K562 (cell line): ENCODE results near the gene UMAD1. TPM values are rescaled to one million over a fixed set of nuclear protein-coding genes. Genes with fewer than 3 reads are reported as not detected.

ENCODE experiments used
- ATAC-seq: fragments of 200-7000 bp; cut with Tn5 transposase; 3 replicates; pipeline ENCODE4 v1.9.1; 2020; ENCODE audit warnings: moderate library complexity
- BruUV-seq: library from RNA; stranded (reverse); fragments of 400-500 nt; replicated peaks from 2 replicates; lab custom pipeline; 2021; lab: Mats Ljungman, UMichigan
- CTCF ChIA-PET: fragments of 300-600 bp; formaldehyde crosslinking; extraction: SDS; loops from one replicate; lab custom pipeline; 2021; ENCODE audit warnings: low intra/inter-chr PET ratio; lab: Yijun Ruan, JAX
- POLR2A ChIA-PET: fragments of 300-600, 350-650 bp; sonication (Branson Sonifier 250); formaldehyde crosslinking; extraction: SDS; loops from one replicate; lab custom pipeline; 2021; ENCODE audit warnings: antibody characterized with exemption, inconsistent platforms; lab: Yijun Ruan, JAX
- DNase-seq, 4 experiments: peaks; one replicate each; pipeline versions ENCODE4 v3.0.0 to v3.0.0-alpha.2; 2011 to 2018; ENCODE audit warnings: low spot score in 3 of 4, mixed read lengths in 3 of 4; ENCODE audit errors: extremely low read depth in 1 of 4
- FAIRE-seq: peaks from 2 replicates; lab custom pipeline; 2011; peaks lifted over from hg19 to GRCh38; lab: Jason Lieb, UNC
- H2AFZ ChIP-seq: 2 replicates; pipeline ENCODE4 v1.6.0; 2011; ENCODE audit warnings: low read depth, low read length, control low read depth, inconsistent platforms
- H3K27ac ChIP-seq: fragments of 200-600 bp; 3 replicates; pipeline ENCODE4 v1.8.0; 2011; ENCODE audit warnings: low read depth, mild to moderate bottlenecking, control low read depth, inconsistent platforms, low read length, moderate library complexity, mixed read lengths; ENCODE audit errors: extremely low read depth
- H3K27me3 ChIP-seq, 2 experiments: fragments of 300-600 bp in 1 of 2; 2 replicates in 1 of 2; 3 replicates in 1 of 2; pipeline versions ENCODE4 v1.6.0 to v1.8.0; 2011; ENCODE audit warnings: inconsistent platforms in 2 of 2, low read length in 2 of 2, mild to moderate bottlenecking in 1 of 2, mixed read lengths in 1 of 2, moderate library complexity in 1 of 2; ENCODE audit not compliant: control insufficient read depth in 2 of 2, insufficient read depth in 2 of 2
- H3K36me3 ChIP-seq: fragments of 300-600 bp; 3 replicates; pipeline ENCODE4 v1.8.0; 2011; ENCODE audit warnings: mild to moderate bottlenecking, low read length, inconsistent platforms; ENCODE audit not compliant: control insufficient read depth, insufficient read depth
- H3K4me1 ChIP-seq, 2 experiments: fragments of 200-600 bp in 1 of 2; replicated peaks in 1 of 2; 2 replicates in 1 of 2; 3 replicates in 1 of 2; pipeline versions ENCODE4 v1.5.1 to v1.8.0; 2011; ENCODE audit warnings: inconsistent platforms in 2 of 2, low read length in 2 of 2, mild to moderate bottlenecking in 1 of 2, mixed read lengths in 1 of 2, moderate library complexity in 1 of 2; ENCODE audit not compliant: control insufficient read depth in 2 of 2, insufficient read depth in 2 of 2
- H3K4me2 ChIP-seq: 2 replicates; pipeline ENCODE4 v1.6.1; 2011; ENCODE audit warnings: low read length, control low read depth, inconsistent platforms, mixed read lengths; ENCODE audit not compliant: insufficient read depth
- H3K4me3 ChIP-seq: fragments of 200-600 bp; sonication (generic), shearing (Covaris generic); 2 replicates; pipeline ENCODE4 v1.5.1; 2016; ENCODE audit warnings: control low read depth, inconsistent platforms
- H3K79me2 ChIP-seq: fragments of 200-600 bp; 3 replicates; pipeline ENCODE4 v1.8.0; 2011; ENCODE audit warnings: low read length, inconsistent platforms; ENCODE audit not compliant: control insufficient read depth, insufficient read depth
- H3K9ac ChIP-seq, 2 experiments: 2 replicates each; pipeline versions ENCODE4 v1.6.0 to v1.6.1; 2011; ENCODE audit warnings: low read depth in 2 of 2, low read length in 2 of 2, control low read depth in 1 of 2, inconsistent platforms in 1 of 2, mild to moderate bottlenecking in 1 of 2, mixed read lengths in 1 of 2; ENCODE audit not compliant: insufficient read depth in 1 of 2
- H3K9me1 ChIP-seq: one replicate; pipeline ENCODE4 v1.6.0; 2011; ENCODE audit warnings: inconsistent platforms, mild to moderate bottlenecking, low read length, moderate library complexity; ENCODE audit not compliant: control insufficient read depth, insufficient read depth
- H3K9me3 ChIP-seq: replicated peaks from 2 replicates; pipeline ENCODE4 v1.5.1; 2011; ENCODE audit warnings: low read depth, low read length, inconsistent platforms; ENCODE audit not compliant: control insufficient read depth, insufficient read depth
- H4K20me1 ChIP-seq: replicated peaks from 2 replicates; pipeline ENCODE4 v1.6.1; 2011; ENCODE audit warnings: low read length, inconsistent platforms, mixed read lengths; ENCODE audit not compliant: control insufficient read depth, insufficient read depth
- ADNP ChIP-seq: fragments of 200-800 bp; sonication (Bioruptor generic); IDR thresholded peaks from 2 replicates; pipeline ENCODE4 v1.6.1; 2016; ENCODE audit warnings: missing genetic modification characterization, missing compliant biosample characterization
- CXXC5 ChIP-seq: fragments of 250-450 bp; sonication (Bioruptor Pico); IDR thresholded peaks from 2 replicates; pipeline ENCODE4 v1.8.0; 2022; ENCODE audit warnings: inconsistent platforms, mild to moderate bottlenecking, moderate library complexity
- FIP1L1 ChIP-seq: fragments of 200-400 bp; formaldehyde crosslinking; IDR thresholded peaks from 2 replicates; pipeline ENCODE4 v1.6.1; 2018; ENCODE audit warnings: mild to moderate bottlenecking, low read depth, low read length; ENCODE audit not compliant: poor library complexity, severe bottlenecking
- MEF2A ChIP-seq: IDR thresholded peaks from 2 replicates; pipeline ENCODE4 v1.6.1; 2011; ENCODE audit warnings: low read depth, mild to moderate bottlenecking, low read length, moderate library complexity; ENCODE audit not compliant: control insufficient read depth
- NCOA2 ChIP-seq, 2 experiments: fragments of 450-650 bp; IDR thresholded peaks; 2 replicates each; pipeline ENCODE4 v1.6.1; 2018; ENCODE audit warnings: mild to moderate bottlenecking in 2 of 2, moderate library complexity in 1 of 2; ENCODE audit not compliant: partially characterized antibody in 2 of 2
- NR2C1 ChIP-seq, 2 experiments: fragments of 450-650 bp; IDR thresholded peaks; 2 replicates each; pipeline ENCODE4 v1.6.1; 2017; ENCODE audit warnings: mild to moderate bottlenecking in 2 of 2, antibody characterized with exemption in 1 of 2, inconsistent platforms in 1 of 2, missing compliant biosample characterization in 1 of 2, missing genetic modification characterization in 1 of 2
- RAD51 ChIP-seq: fragments of 450-650 bp; IDR thresholded peaks from 2 replicates; pipeline ENCODE4 v1.7.1; 2016; ENCODE audit warnings: low read depth, mild to moderate bottlenecking, borderline replicate concordance
- SIN3B ChIP-seq: fragments of 450-650 bp; IDR thresholded peaks from 2 replicates; pipeline ENCODE4 v1.6.1; 2017; ENCODE audit warnings: low read depth, mild to moderate bottlenecking, moderate library complexity
- SREBF1 ChIP-seq: fragments of 150-350 bp; IDR thresholded peaks from 2 replicates; pipeline ENCODE4 v1.6.1; 2014; ENCODE audit warnings: antibody characterized with exemption, low read depth, low read length, borderline replicate concordance
- TEAD4 ChIP-seq, 2 experiments: sonication (generic) in 1 of 2; formaldehyde crosslinking in 1 of 2; IDR thresholded peaks; 2 replicates each; pipeline versions ENCODE4 v1.6.1 to v1.8.0; 2012 to 2022; ENCODE audit warnings: borderline replicate concordance in 1 of 2, inconsistent platforms in 1 of 2, low read length in 1 of 2, mild to moderate bottlenecking in 1 of 2, missing genetic modification reagents in 1 of 2
- ZEB2 ChIP-seq: fragments of 450-650 bp; IDR thresholded peaks from 2 replicates; pipeline ENCODE4 v1.6.1; 2016
- ZNF121 ChIP-seq: sonication (generic); formaldehyde crosslinking; conservative IDR thresholded peaks from 2 replicates; pipeline ENCODE4 v1.8.0; 2022; ENCODE audit warnings: missing genetic modification reagents
- ZNF586 ChIP-seq: fragments of 450-650 bp; formaldehyde crosslinking; conservative IDR thresholded peaks from 2 replicates; pipeline ENCODE4 v1.4.0; 2020; ENCODE audit warnings: mild to moderate bottlenecking, moderate library complexity
- ZNF764 ChIP-seq: fragments of 250-450 bp; sonication (Bioruptor Pico); IDR thresholded peaks from 2 replicates; pipeline ENCODE4 v1.4.0; 2020; ENCODE audit warnings: low read depth, mild to moderate bottlenecking, moderate library complexity
- ZNF830 ChIP-seq: fragments of 250-450 bp; sonication (Bioruptor Pico); IDR thresholded peaks from 2 replicates; pipeline ENCODE4 v1.5.0; 2021; ENCODE audit warnings: mild to moderate bottlenecking
- WGBS: fragments of 100-300 bp; shearing (Covaris generic); methylation state at CpG from one replicate; pipeline ENCODE4 v1.1.6; 2016; ENCODE audit warnings: low coverage, mixed read lengths; ENCODE audit not compliant: insufficient coverage; ENCODE audit errors: missing lambda C conversion rate; 5-methylcytosine and 5-hydroxymethylcytosine counted together
- in situ Hi-C: fragments of 300-500 bp; cut with MboI; formaldehyde crosslinking; loops from 4 replicates; pipeline ENCODE4 v1.15.0; 2018; ENCODE audit warnings: inconsistent platforms, mixed read lengths
- intact Hi-C: fragments of 100-400 bp; cut with micrococcal nuclease; formaldehyde crosslinking; loops from 2 replicates; pipeline ENCODE4 v1.14.2; 2022
- polyA plus RNA-seq, 8 experiments: library from polyadenylated mRNA; depleted of rRNA in 4 of 8; stranded (reverse) in 5 of 8; unstranded in 3 of 8; fragments of >200 nt; fragmentation: Nextera tagmentation in 2 of 8; fragmentation: Illumina TruSeq in 1 of 8; extraction: Ambion mirVana in 2 of 8; extraction: Trizol in 1 of 8; gene quantifications; 2 replicates each; pipeline versions ENCODE4 v1.2.1 to v1.2.3, GENCODE V29; 2011 to 2014; ENCODE audit warnings: inconsistent platforms in 1 of 8, missing spikeins in 1 of 8
- total RNA-seq, 7 experiments: library from RNA; depleted of rRNA in 6 of 7; stranded (reverse); fragments of >200 nt in 6 of 7; fragmentation: Illumina TruSeq in 2 of 7; extraction: Trizol in 2 of 7; gene quantifications; 2 replicates each; pipeline versions ENCODE4 v1.2.1 to v1.2.3, GENCODE V29; 2011 to 2021; ENCODE audit warnings: low replicate concordance in 1 of 7
- TF ChIP-seq, protein P1 (sequence below): sonication (generic); formaldehyde crosslinking; IDR thresholded peaks from 2 replicates; pipeline ENCODE4 v1.8.1; 2023; ENCODE audit warnings: mild to moderate bottlenecking, missing genetic modification reagents
- TF ChIP-seq, protein P2 (sequence below): fragments of 250-450 bp; sonication (Bioruptor Pico); IDR thresholded peaks from 2 replicates; pipeline ENCODE4 v1.9.0; 2021; ENCODE audit warnings: mild to moderate bottlenecking
- TF ChIP-seq, protein P3 (sequence below), 2 experiments: fragments of 450-650 bp in 1 of 2; sonication (generic) in 1 of 2; formaldehyde crosslinking; conservative IDR thresholded peaks; 2 replicates each; pipeline versions ENCODE4 v1.4.0 to v1.8.1; 2020 to 2022; ENCODE audit warnings: mild to moderate bottlenecking in 1 of 2, missing genetic modification reagents in 1 of 2
- TF ChIP-seq, protein P4 (sequence below): fragments of 450-650 bp; formaldehyde crosslinking; IDR thresholded peaks from 2 replicates; pipeline ENCODE4 v1.4.0; 2020; ENCODE audit warnings: mild to moderate bottlenecking

Gene UMAD1
- total and polyA plus RNA-seq, 9 of the 15 experiments (the other 6 are each of a cell fraction or from before 2014, with no cell fraction given), result 9.0 to 26.7 (median 13.3) TPM

DNA sequence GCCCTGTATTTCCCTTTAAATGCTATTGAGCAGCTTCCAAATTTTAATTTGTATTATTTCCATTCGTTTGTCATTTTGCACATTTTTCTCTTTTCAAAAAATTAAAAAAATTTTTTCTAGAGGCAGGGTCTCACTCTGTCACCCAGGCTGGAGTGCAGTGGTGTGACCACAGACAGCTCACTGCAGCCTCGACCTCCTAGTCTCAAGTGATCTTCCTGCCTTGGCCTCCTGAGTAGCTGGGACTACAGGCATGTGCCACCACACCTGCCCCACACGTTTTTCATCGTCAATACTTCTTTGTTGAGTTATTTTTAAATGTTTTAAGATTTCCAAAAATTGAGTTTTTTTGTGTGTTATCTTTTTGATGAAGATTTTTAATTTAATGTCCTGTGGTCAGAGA lies 73.2 kb downstream of the UMAD1 start:
- FAIRE-seq, result no peak
- POLR2A ChIA-PET, result no interaction called here
- intact Hi-C loops, result no loop called here
- TF ChIP-seq ZNF764 (CRISPR knock-in tag) (no peak), CXXC5 (CRISPR knock-in tag) (no peak), NCOA2 (IDR thresholded peaks at IDR 0.05; ENCODE audit: partially characterized antibody in 2 of 2) (no peak), ZNF586 (no peak), ADNP (tag) (no peak), ZNF121 (CRISPR knock-in tag) (no peak), SIN3B (no peak), RAD51 (no peak), MEF2A (no peak), FIP1L1 (no peak), NR2C1 (IDR thresholded peaks at IDR 0.05) (no peak), NR2C1 (tag; IDR thresholded peaks at IDR 0.05) (no peak), SREBF1 (no peak), ZEB2 (no peak), TEAD4 (IDR thresholded peaks at IDR 0.05; ENCODE audit: low read length) (no peak), TEAD4 (CRISPR knock-in tag; IDR thresholded peaks at IDR 0.05; ENCODE audit: borderline replicate concordance) (no peak), ZNF830 (CRISPR knock-in tag) (no peak)
- TF ChIP-seq, protein P1, sequence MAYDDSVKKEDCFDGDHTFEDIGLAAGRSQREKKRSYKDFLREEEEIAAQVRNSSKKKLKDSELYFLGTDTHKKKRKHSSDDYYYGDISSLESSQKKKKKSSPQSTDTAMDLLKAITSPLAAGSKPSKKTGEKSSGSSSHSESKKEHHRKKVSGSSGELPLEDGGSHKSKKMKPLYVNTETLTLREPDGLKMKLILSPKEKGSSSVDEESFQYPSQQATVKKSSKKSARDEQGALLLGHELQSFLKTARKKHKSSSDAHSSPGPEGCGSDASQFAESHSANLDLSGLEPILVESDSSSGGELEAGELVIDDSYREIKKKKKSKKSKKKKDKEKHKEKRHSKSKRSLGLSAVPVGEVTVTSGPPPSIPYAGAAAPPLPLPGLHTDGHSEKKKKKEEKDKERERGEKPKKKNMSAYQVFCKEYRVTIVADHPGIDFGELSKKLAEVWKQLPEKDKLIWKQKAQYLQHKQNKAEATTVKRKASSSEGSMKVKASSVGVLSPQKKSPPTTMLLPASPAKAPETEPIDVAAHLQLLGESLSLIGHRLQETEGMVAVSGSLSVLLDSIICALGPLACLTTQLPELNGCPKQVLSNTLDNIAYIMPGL (CRISPR knock-in tag), result no peak
- TF ChIP-seq, protein P2, sequence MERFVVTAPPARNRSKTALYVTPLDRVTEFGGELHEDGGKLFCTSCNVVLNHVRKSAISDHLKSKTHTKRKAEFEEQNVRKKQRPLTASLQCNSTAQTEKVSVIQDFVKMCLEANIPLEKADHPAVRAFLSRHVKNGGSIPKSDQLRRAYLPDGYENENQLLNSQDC, result no peak
- TF ChIP-seq, protein P3, sequence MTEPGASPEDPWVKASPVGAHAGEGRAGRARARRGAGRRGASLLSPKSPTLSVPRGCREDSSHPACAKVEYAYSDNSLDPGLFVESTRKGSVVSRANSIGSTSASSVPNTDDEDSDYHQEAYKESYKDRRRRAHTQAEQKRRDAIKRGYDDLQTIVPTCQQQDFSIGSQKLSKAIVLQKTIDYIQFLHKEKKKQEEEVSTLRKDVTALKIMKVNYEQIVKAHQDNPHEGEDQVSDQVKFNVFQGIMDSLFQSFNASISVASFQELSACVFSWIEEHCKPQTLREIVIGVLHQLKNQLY (CRISPR knock-in tag; conservative IDR thresholded peaks at IDR 0.05), result no peak
- TF ChIP-seq, protein P4, sequence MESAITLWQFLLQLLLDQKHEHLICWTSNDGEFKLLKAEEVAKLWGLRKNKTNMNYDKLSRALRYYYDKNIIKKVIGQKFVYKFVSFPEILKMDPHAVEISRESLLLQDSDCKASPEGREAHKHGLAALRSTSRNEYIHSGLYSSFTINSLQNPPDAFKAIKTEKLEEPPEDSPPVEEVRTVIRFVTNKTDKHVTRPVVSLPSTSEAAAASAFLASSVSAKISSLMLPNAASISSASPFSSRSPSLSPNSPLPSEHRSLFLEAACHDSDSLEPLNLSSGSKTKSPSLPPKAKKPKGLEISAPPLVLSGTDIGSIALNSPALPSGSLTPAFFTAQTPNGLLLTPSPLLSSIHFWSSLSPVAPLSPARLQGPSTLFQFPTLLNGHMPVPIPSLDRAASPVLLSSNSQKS (CRISPR knock-in tag), result no peak

More for the DNA sequence above, 73.2 kb downstream of the UMAD1 start:
- Histone ChIP-seq H3K27me3 (no peaks in the 10 kb centered on the region), H3K36me3 (no peaks in the 10 kb centered on the region), H3K27ac (no peak overlapping the region), H4K20me1 (no peaks in the 10 kb centered on the region), H3K4me3 (no peak overlapping the region), H3K9me1 (no peaks in the 10 kb centered on the region), H3K9ac (no peak overlapping the region), H3K4me1 (no peaks in the 10 kb centered on the region), H3K9me3 (no peaks in the 10 kb centered on the region), H3K4me2 (no peak overlapping the region), H2AFZ (no peak overlapping the region), H3K79me2 (no peaks in the 10 kb centered on the region)
- DNase-seq (no peak), ATAC-seq (no peak)
- CTCF ChIA-PET, result no interaction called here
- 13% methylated on average over 4 of the region's 4 CpGs for WGBS
- in situ Hi-C loops, result no loop called here
- no TSS peak for BruUV-seq
